GM19023 (cell line): Measurements from ENCODE around the gene MAST2.
"Not testable (repeated sequence)": the region's sequence is repeated elsewhere in the genome, so short reads cannot be mapped to it uniquely, and the experiment has no call there.

ENCODE experiments used
- ATAC-seq: cut with Tn5 transposase; IDR thresholded peaks from one replicate; pipeline ENCODE4 v1.9.1; 2021; ENCODE audit warnings: mild to moderate bottlenecking, moderate library complexity; ENCODE audit not compliant: unreplicated experiment

The MAST2 gene

GRCh38 chr1:45930258-45931150, 127.1 kb downstream of the MAST2 start:
- no peak for ATAC-seq

- not testable (repeated sequence) for ATAC-seq
These were observed 128.8 kb downstream of the MAST2 start for GRCh38 chr1:45932205-45932604.

GRCh38 chr1:45934947-45935346, 131.5 kb downstream of the MAST2 start:
- no peak for ATAC-seq

- ATAC-seq = no peak
These were observed 134.6 kb downstream of the MAST2 start for GRCh38 chr1:45938029-45938428.

- no peak for ATAC-seq
These were observed 139.0 kb downstream of the MAST2 start for GRCh38 chr1:45942411-45942810.

- ATAC-seq = no peak
These were observed 139.8 kb downstream of the MAST2 start for GRCh38 chr1:45943185-45943584.

- no peak for ATAC-seq
These were observed 142.0 kb downstream of the MAST2 start for GRCh38 chr1:45945426-45945825.

- not testable (repeated sequence) for ATAC-seq
These were observed 146.1 kb downstream of the MAST2 start for GRCh38 chr1:45949462-45949861.

- ATAC-seq = no peak
These were observed 148.7 kb downstream of the MAST2 start for GRCh38 chr1:45952072-45952471.

GRCh38 chr1:45953934-45954847, 150.8 kb downstream of the MAST2 start:
- ATAC-seq = no peak

GRCh38 chr1:45957684-45958083, 154.3 kb downstream of the MAST2 start:
- ATAC-seq = no peak

- no peak for ATAC-seq
These were observed 154.9 kb downstream of the MAST2 start for GRCh38 chr1:45958317-45958716.

- no peak for ATAC-seq
These were observed 157.7 kb downstream of the MAST2 start for GRCh38 chr1:45960930-45961715.

GRCh38 chr1:45961936-45962335, 158.5 kb downstream of the MAST2 start:
- not testable (repeated sequence) for ATAC-seq

- ATAC-seq = no peak
These were observed 165.7 kb downstream of the MAST2 start for GRCh38 chr1:45968941-45969666.

- ATAC-seq = no peak
These were observed 166.5 kb downstream of the MAST2 start for GRCh38 chr1:45969866-45970265.

GRCh38 chr1:45971335-45971734, 167.9 kb downstream of the MAST2 start:
- no peak for ATAC-seq

- no peak for ATAC-seq
These were observed 168.6 kb downstream of the MAST2 start for GRCh38 chr1:45971922-45972531.

GRCh38 chr1:45972621-45973020, 169.2 kb downstream of the MAST2 start:
- no peak for ATAC-seq

GRCh38 chr1:45973121-45973520, 169.7 kb downstream of the MAST2 start:
- no peak for ATAC-seq
